Ovary (tissue), 9 donors: ENCODE results near the gene SLC52A3. TPM values are rescaled to one million over a fixed set of nuclear protein-coding genes. Genes with fewer than 3 reads are reported as not detected.

Source experiments
- DNase-seq, 5 donors: peaks; one replicate each; pipeline ENCODE4 v3.0.0-alpha.2; 2019 to 2020
- H3K27ac ChIP-seq, 2 donors: fragments of 200-600 bp; one replicate each; pipeline versions ENCODE4 v1.5.1 to v1.8.0; 2019 to 2022
- H3K27me3 ChIP-seq: fragments of 200-600 bp; one replicate; pipeline ENCODE4 v1.8.0; 2022
- H3K36me3 ChIP-seq: fragments of 200-600 bp; sonication (generic); one replicate; pipeline ENCODE4 v1.5.1; 2019
- H3K4me1 ChIP-seq: one replicate; pipeline ENCODE4 v1.8.1; 2013; ENCODE audit warnings: mild to moderate bottlenecking, moderate library complexity; ENCODE audit not compliant: insufficient read depth
- H3K4me3 ChIP-seq: fragments of 200-600 bp; sonication (generic); one replicate; pipeline ENCODE4 v1.5.1; 2017
- H3K9me3 ChIP-seq, 2 donors: fragments of 200-600 bp in 1 of 2; sonication (generic) in 1 of 2; one replicate each; pipeline versions ENCODE4 v1.5.1 to v1.8.1; 2013 to 2019; ENCODE audit warnings: mild to moderate bottlenecking in 1 of 2, moderate library complexity in 1 of 2
- EP300 ChIP-seq: sonication (generic); formaldehyde crosslinking; IDR thresholded peaks from one replicate; pipeline ENCODE4 v1.6.1; 2017; ENCODE audit warnings: antibody characterized with exemption
- POLR2A ChIP-seq: fragments of 450-650 bp; IDR thresholded peaks from one replicate; pipeline ENCODE4 v1.6.1; 2017; ENCODE audit warnings: antibody characterized with exemption, mild to moderate bottlenecking, moderate library complexity
- WGBS, 3 donors: extraction: QIAGEN DNeasy Blood & Tissue Kit in 1 of 3; methylation state at CpG; one replicate each; pipeline versions ENCODE4 v1.1.5 to v1.1.7; 2013 to 2017; 5-methylcytosine and 5-hydroxymethylcytosine counted together
- intact Hi-C, 4 donors: fragments of 100-400 bp; cut with DNase I; formaldehyde crosslinking; loops; one replicate each; pipeline versions ENCODE4 v1.11.0 to v1.15.1; 2022 to 2023
- polyA plus RNA-seq, 2 donors: library from polyadenylated mRNA; stranded (reverse); fragments of 200-250 nt in 1 of 2; fragments of 350-450 nt in 1 of 2; fragmentation: Illumina TruSeq in 1 of 2; extraction: RNeasy Lipid Tissue Mini Kit (QIAGEN cat#74804) in 1 of 2; gene quantifications; one replicate each; pipeline ENCODE4 v1.2.3, GENCODE V29; 2013 to 2014
- total RNA-seq, 7 donors: library from RNA; depleted of rRNA in 2 of 7; stranded (reverse); fragments of >200 nt in 2 of 7; fragmentation: NEBNext Ultra II Directional in 3 of 7; extraction: Animal tissue kit (Norgen Biotek cat#: 25700) in 3 of 7; gene quantifications; one replicate each; pipeline versions ENCODE4 v1.1.0 to v1.2.4, GENCODE V29; 2016 to 2023
- TF ChIP-seq, protein P1 (sequence below), 3 donors: fragments of 450-650 bp in 2 of 3; fragments of 200-600 bp in 1 of 3; IDR thresholded peaks; one replicate each; pipeline versions ENCODE4 v1.5.1 to v1.8.0; 2016 to 2022; ENCODE audit warnings: antibody characterized with exemption in 3 of 3, mild to moderate bottlenecking in 1 of 3
- donor health status: DM: no; HTN: no; CAD: no; lungs with moderate emphysema.
- donor health status: DM: no; HTN: no; CAD: no.
- donor health status: Bipolar disorder and iron deficiency.
- donor health status: DM: yes; HTN: yes; CAD: no.
- donor health status: DM: no; HTN: no; CAD: no.
- donor health status: DM: yes; HTN: yes; CAD: no.

SLC52A3 gene
- total and polyA plus RNA-seq, 9 donors, result 0.78 to 10.0 (median 2.4) TPM

DNA sequence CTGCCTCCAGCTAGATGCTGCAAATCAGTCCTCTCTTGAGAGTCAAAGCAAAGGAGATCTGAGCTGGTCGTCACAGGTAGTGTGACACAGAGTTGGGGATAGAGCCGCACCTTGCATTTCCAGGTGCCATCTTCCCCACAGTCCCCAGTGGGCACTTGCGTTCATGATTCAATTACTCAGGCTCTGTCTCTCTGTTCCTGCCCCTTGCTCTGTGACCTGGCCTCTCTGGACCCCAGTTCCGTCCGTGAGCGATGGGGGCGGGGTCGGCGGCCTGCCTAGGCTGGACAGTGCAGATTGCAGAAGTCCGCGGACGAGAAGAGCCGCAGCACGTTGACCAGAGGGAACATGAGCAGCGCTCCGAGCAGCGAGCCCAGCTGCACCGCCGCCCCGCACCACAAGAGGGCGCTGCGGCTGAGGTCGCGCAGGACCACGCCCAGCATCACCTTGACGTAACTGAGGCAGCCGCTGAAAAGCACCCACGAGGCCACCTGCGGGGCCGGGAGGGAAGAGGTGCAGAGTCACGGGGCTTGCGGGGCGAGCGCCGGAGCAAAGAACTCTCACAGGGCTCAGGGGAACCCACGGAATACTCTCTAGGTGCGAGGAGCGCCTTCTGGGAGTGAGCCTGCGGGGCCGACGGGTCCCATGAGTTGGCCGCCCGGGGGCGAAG is 7.4 kb downstream of the SLC52A3 start:
- Histone ChIP-seq H3K36me3 (no peaks in the 10 kb centered on the region), H3K4me1 (no peaks in the 10 kb centered on the region), H3K27ac (no peak overlapping the region), H3K9me3 (no peaks in the 10 kb centered on the region), H3K4me3 (no peak overlapping the region), H3K27me3 (no peaks in the 10 kb centered on the region)
- DNase-seq, result no peak
- WGBS, 3 donors, result 36 to 39% (median 36%) methylated on average over 44 of the region's 44 CpGs
- intact Hi-C loops, result no loop called here
- TF ChIP-seq EP300 (no peak), POLR2A (no peak)
- TF ChIP-seq, protein P1, sequence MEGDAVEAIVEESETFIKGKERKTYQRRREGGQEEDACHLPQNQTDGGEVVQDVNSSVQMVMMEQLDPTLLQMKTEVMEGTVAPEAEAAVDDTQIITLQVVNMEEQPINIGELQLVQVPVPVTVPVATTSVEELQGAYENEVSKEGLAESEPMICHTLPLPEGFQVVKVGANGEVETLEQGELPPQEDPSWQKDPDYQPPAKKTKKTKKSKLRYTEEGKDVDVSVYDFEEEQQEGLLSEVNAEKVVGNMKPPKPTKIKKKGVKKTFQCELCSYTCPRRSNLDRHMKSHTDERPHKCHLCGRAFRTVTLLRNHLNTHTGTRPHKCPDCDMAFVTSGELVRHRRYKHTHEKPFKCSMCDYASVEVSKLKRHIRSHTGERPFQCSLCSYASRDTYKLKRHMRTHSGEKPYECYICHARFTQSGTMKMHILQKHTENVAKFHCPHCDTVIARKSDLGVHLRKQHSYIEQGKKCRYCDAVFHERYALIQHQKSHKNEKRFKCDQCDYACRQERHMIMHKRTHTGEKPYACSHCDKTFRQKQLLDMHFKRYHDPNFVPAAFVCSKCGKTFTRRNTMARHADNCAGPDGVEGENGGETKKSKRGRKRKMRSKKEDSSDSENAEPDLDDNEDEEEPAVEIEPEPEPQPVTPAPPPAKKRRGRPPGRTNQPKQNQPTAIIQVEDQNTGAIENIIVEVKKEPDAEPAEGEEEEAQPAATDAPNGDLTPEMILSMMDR (IDR thresholded peaks at IDR 0.05), result no peak

DNA sequence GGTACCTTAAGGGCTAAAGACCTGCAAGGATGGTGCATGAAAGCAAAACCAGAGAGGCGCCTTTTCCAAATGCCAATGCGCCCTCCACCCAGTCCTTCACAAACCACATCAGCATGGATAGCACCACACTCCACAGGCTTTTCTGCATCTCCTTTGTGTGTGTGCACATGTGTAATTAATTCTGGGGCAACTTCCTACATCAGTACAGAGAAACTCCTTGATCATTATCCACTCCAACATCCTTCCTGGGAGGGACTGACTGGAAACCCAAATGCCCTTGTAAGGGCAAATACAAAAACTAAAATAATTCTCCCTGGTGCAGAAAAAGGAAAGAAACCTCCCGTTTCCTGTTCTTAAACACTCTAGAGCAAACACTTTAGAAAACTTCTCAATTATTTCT is 10.8 kb downstream of the SLC52A3 start:
- DNase-seq, result no peak

DNA sequence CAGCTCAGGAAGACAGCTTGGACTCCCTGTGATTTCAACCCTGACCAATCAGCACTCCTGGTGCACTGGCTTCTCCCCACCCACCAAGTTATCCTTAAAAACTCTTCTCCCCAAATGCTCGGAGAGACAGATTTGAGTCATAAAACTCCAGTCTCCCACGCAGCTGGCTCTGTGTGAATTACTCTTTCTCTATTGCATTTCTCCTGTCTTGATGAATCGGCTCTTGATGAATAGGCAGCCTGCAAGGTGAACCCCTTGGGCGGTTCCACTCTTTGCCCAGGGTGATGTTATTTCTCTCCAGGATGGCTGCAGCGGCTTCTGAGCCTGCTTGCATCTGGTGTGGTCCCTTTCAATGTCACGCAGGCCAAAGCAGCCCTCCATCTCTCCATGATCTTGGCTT is 12.4 kb downstream of the SLC52A3 start:
- H3K27me3 ChIP-seq, result no peaks in the 10 kb centered on the region
- WGBS, 3 donors, result 46 to 50% (median 49%) methylated on average over 6 of the region's 6 CpGs
- intact Hi-C loops, result no loop called here
- H3K27ac ChIP-seq, result no peak overlapping the region
- H3K4me1 ChIP-seq, result no peaks in the 10 kb centered on the region
- DNase-seq, result no peak
- TF ChIP-seq EP300 (no peak), POLR2A (no peak)
- TF ChIP-seq, protein P1 (IDR thresholded peaks at IDR 0.05), result no peak
- H3K36me3 ChIP-seq, result no peaks in the 10 kb centered on the region
- H3K9me3 ChIP-seq, result no peaks in the 10 kb centered on the region
- no peak overlapping the region for H3K4me3 ChIP-seq

More for the DNA sequence above, 10.8 kb downstream of the SLC52A3 start:
- TF ChIP-seq, protein P1 (IDR thresholded peaks at IDR 0.05), result no peak
- TF ChIP-seq EP300, result no peak
- Histone ChIP-seq H3K9me3 (no peaks in the 10 kb centered on the region), H3K27ac (no peak overlapping the region), H3K4me1 (no peaks in the 10 kb centered on the region), H3K27me3 (no peaks in the 10 kb centered on the region), H3K36me3 (no peaks in the 10 kb centered on the region), H3K4me3 (no peak overlapping the region)
- WGBS, 3 donors, result 55 to 58% (median 56%) methylated on average over 3 of the region's 3 CpGs
- intact Hi-C loops, result no loop called here

DNA sequence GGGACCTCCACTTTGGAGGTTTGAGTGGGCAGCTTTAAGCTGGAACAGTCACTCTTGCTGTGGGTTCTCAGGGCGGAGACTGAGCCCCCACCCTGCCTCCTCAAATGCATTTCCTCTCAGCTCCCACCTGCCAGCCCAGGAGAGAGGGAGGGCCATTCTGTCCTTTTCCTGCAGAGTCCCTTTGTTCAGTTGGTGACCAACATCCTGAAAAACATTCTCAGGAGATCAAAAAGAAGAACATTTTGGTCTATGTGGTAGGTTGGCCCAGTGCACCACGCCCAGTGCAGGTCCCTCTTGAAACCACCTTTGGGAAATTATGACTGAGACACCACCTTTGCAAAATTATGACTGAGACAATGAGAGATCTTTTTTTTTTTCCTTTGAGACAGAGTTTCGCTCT is 13.4 kb downstream of the SLC52A3 start:
- Histone ChIP-seq H3K9me3 (no peaks in the 10 kb centered on the region), H3K36me3 (no peaks in the 10 kb centered on the region), H3K4me3 (no peak overlapping the region), H3K27ac (no peak overlapping the region), H3K27me3 (no peaks in the 10 kb centered on the region), H3K4me1 (no peaks in the 10 kb centered on the region)
- TF ChIP-seq POLR2A (no peak), EP300 (no peak)
- TF ChIP-seq, protein P1 (IDR thresholded peaks at IDR 0.05), result no peak
- WGBS, 3 donors, result 86 to 91% (median 87%) methylated on average over 3 of the region's 3 CpGs
- DNase-seq, result no peak
- intact Hi-C loops, result no loop called here
